ENCODE results near the gene DIAPH3.

DIAPH3 gene

DNA sequence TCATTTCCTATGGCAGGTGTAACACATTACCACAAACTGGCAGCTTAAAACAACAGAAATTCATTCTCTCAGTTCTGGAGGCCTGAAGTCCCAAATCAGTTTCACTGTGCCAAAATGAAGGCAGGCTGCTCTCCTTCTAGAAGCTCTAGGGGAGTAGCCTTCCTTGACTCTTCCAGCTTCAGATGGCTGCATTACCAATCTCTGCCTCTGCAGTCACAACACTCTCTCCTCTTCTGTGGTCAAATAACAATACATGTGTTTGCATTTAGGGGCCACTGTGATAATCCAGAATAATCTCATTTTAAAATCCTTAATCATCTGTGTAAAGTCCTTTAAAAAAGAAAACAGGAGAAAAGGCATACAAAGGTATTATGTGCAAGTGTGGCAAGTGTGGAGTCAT, 7.8 kb downstream of the DIAPH3 start:
- no peak for DNase-seq

- no peak for DNase-seq
Measured at GRCh38 chr13:60152904-60153303, 10.8 kb downstream of the DIAPH3 start.

- DNase-seq, result no peak
Measured at GRCh38 chr13:60152114-60152513, 11.6 kb downstream of the DIAPH3 start.

- DNase-seq, result no peak
Measured at GRCh38 chr13:60150538-60150937, 13.2 kb downstream of the DIAPH3 start.

DNA sequence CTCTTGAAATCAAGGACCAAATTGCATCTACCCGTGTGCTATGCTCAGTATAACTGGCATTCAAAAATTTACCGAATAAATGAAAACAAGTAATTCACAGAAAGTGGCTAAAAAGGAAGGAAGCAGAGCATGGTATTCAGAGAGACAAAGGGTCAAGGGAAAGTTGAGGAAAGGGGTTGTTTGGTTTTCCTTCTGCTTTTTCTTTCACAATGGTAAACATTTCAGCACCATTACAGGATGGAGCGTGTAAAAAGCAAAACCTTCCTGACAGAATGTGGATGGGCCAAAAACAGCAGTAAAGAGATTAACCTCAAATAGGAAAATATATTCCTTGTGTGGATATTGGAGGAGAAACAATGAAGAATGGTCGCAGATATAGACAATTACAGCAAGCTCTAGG, 14.8 kb downstream of the DIAPH3 start:
- DNase-seq, result no peak

GRCh38 chr13:60147361-60147760, 16.4 kb downstream of the DIAPH3 start:
- no peak for DNase-seq

- DNase-seq, result no peak
Measured at GRCh38 chr13:60146471-60146870, 17.3 kb downstream of the DIAPH3 start.

GRCh38 chr13:60143775-60144174, 20.0 kb downstream of the DIAPH3 start:
- DNase-seq, result no peak

GRCh38 chr13:60139272-60139671, 24.5 kb downstream of the DIAPH3 start:
- no peak for DNase-seq

- DNase-seq, result no peak
Measured at GRCh38 chr13:60138674-60139073, 25.1 kb downstream of the DIAPH3 start.

DNA sequence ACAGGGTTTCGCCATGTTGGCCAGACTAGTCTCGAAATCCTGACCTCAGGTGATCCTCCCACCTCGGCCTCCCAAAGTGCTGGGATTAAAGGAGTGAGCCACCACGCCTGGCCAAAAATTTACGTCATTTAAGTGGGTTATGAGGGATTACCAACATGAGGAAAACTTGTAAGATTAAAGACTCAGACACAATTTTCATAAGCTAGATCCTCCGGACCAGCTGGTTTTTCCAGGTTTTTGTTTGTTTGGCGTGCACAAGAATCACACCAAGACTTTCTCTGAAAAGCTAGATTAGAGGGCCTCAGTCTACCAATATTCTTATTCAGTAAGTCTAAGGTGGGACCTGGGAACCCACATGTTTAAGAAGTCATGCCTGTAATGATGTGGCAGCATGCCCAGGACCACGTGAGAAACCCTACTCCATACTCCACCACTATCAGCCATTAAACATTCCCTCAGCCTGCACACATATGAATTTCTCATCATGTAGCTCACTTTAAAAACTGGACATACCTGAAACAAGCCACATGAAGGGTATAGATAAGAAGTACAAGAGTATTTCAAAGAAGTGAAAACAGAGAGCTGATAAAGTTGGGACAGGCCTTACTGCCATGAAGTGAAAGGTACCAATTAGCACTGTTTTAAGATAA, 25.7 kb downstream of the DIAPH3 start:
- DNase-seq, result no peak

GRCh38 chr13:60135344-60135743, 28.4 kb downstream of the DIAPH3 start:
- no peak for DNase-seq

- no peak for DNase-seq
Measured at GRCh38 chr13:60134376-60134775, 29.4 kb downstream of the DIAPH3 start.

DNA sequence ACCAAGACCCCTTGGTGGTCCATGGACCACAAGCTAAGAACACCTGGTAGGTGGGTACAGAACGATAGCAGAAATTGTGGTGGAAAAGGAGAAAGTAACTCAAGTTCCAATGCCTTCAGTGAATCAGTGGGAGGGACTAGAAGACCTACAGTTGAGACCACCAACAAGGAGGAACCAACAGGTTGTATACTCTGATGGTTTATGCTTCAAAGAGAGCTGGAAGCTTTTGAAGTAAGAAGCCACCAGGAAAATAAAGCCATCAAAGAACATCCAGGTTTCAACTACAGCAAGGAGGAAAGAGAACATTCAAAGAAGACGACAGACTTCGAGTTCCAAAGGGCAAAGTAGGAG, 42.4 kb downstream of the DIAPH3 start:
- no peak for DNase-seq

GRCh38 chr13:60120617-60121336, 43.0 kb downstream of the DIAPH3 start:
- DNase-seq, result no peak

DNA sequence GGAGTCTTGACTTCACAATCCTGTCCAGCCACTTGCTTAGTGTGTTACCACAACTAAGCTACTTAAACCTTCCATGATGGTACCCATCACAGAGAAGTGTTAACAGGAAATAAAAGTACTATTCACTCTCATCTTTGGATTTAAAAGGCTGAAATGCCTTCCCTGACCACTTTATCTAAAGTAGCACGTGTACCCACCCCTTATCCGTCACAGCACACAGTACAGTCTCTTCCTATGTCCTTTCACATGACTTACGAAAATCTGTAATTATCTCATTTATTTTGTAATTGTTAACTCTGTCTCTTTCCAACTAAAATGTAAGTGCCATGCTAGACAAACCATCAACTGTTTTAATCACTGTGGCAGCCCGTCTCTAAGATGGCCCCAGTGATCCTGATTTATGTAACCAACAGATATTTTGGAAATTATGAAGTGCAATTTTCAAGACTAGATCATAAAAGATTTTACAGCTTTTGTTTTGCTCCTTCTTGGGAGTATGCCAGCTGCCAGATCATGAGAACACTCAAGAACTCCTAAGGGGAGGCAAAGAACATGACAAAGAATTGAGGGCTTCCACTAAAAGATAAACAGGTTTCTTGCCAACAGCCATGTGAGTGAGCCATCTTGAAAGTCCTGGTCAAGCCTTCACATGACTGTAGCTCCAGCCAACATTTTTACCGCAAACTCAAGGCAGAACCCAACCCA, 44.9 kb downstream of the DIAPH3 start:
- no peak for DNase-seq

DNA sequence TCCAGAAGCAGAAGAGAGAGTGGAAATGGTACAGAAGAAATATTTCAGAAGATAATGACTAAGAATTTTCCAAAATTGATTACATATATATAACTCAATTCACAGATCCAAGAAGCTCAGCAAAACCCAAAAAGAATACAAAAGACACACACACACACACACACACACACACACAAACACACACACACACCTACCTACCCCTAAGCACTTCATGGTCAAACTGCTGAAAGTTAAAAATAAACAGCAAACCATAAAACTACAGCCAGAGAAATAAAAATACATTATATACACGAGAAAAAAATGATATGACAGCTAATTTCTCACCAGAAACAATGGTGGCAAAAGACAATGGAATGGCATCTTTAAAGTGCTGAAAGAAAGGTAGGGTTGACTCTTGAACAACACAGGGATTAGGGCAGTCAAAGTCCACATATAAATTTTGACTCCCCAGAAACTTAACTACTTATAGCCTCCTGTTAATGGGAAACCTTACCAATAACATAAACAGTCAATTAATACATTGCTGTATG, 49.2 kb downstream of the DIAPH3 start:
- DNase-seq, result no peak

GRCh38 chr13:60112771-60113170, 51.0 kb downstream of the DIAPH3 start:
- DNase-seq, result no peak

- DNase-seq, result no peak
Measured at GRCh38 chr13:60111691-60112090, 52.0 kb downstream of the DIAPH3 start.

GRCh38 chr13:60109285-60109684, 54.4 kb downstream of the DIAPH3 start:
- DNase-seq, result no peak

DNA sequence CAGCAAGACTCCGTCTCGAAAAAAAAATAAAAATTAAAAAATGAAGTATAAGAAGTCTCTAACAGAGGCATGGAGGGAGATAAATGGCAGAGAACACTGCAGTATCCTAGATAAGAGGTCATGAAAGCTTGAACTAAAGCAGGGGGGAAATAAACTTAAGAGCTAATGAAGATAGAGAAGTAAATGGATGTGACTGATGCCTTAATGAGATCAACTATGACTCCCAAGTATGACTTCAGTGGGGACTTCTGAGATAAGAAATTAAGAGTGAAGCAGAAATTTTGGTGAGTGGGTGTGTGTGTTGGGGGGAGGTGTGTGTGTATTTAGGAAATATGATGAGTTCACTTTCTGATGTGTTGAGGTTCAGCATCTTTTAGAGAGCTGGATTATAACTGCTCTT, 55.1 kb downstream of the DIAPH3 start:
- no peak for DNase-seq

GRCh38 chr13:60099631-60100420, 63.9 kb downstream of the DIAPH3 start:
- no peak for DNase-seq

DNA sequence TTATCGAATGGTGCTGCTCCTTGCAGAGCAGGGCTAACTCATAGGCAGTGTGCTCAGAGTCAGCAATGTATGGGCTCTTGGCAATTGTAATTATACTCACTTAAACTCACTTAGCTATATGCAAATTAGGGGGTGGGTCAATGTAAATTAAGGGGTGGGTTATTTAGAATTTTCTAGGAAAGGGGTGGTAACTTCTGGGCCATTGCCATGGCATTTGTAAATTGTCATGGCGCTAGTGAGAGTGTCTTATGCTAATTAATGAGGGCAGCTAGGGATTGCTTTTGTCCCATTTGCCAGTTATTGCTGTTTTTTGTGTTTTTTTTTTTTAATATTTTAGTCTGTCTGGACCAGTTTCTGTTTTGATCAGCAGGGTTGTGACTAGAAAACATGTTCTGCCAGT, 68.4 kb downstream of the DIAPH3 start:
- no peak for DNase-seq

Measured in right forelimb (tissue), 1 donor.